BJ (cell line): ENCODE measurements around the gene CTCF. TPM values are rescaled to one million over a fixed set of nuclear protein-coding genes. Genes with fewer than 3 reads are reported as not detected.

Experiments
- CTCF ChIA-PET: fragments of 350-600 bp; formaldehyde crosslinking; extraction: SDS; loops from one replicate; lab custom pipeline; 2021; ENCODE audit warnings: antibody characterized with exemption, inconsistent platforms; lab: Yijun Ruan, JAX
- POLR2A ChIA-PET: fragments of 300-600 bp; sonication (Branson Sonifier 250); formaldehyde crosslinking; extraction: SDS; loops from one replicate; lab custom pipeline; 2021; ENCODE audit warnings: antibody characterized with exemption; lab: Charles Lee
- DNase-seq: peaks from one replicate; pipeline ENCODE4 v3.0.0-alpha.2; 2011; ENCODE audit warnings: low read depth
- H3K27me3 ChIP-seq: 2 replicates; pipeline ENCODE4 v1.6.0; 2011; ENCODE audit warnings: low read length; ENCODE audit not compliant: control insufficient read depth, insufficient read depth
- H3K36me3 ChIP-seq: 2 replicates; pipeline ENCODE4 v1.5.1; 2011; ENCODE audit warnings: low read length; ENCODE audit not compliant: control insufficient read depth, insufficient read depth
- H3K4me3 ChIP-seq: 2 replicates; pipeline ENCODE4 v1.5.1; 2011; ENCODE audit warnings: low read depth, mild to moderate bottlenecking, control low read depth, low read length
- CTCF ChIP-seq: IDR thresholded peaks from 2 replicates; pipeline ENCODE4 v1.5.1; 2011; ENCODE audit warnings: low read depth, mild to moderate bottlenecking, control low read depth, inconsistent platforms, low read length, moderate library complexity; ENCODE audit not compliant: insufficient read depth
- polyA plus RNA-seq: library from polyadenylated mRNA; depleted of rRNA; stranded (reverse); fragments of >200 nt; gene quantifications from 2 replicates; pipeline ENCODE4 v1.2.3, GENCODE V29; 2011

CTCF gene
- polyA plus RNA-seq, 1 experiment = 20.9 TPM

- no peaks in the 10 kb centered on the region for H3K27me3 ChIP-seq
- H3K4me3 ChIP-seq = no peak overlapping the region
- no peak for DNase-seq
- ChIA-PET POLR2A (interaction anchor here (0.6 kb wide), 1 partner anchor 24 kb away, joined by 5 read pairs; no protein-coding TSS in a partner anchor), CTCF (interaction anchor here (0.9 kb wide), 2 partner anchors 47 to 74 kb away, joined by 3 to 4 read pairs; no protein-coding TSS in a partner anchor)
- TF ChIP-seq CTCF = no peak
- no peaks in the 10 kb centered on the region; the same call in none of the 2 replicates for H3K36me3 ChIP-seq
These were observed 32.1 kb downstream of the CTCF start for GRCh38 chr16:67594256-67594915.

- Histone ChIP-seq H3K36me3 (no peaks in the 10 kb centered on the region; the same call in 1 of the 2 replicates), H3K27me3 (no peaks in the 10 kb centered on the region), H3K4me3 (no peak overlapping the region)
- ChIA-PET POLR2A (interaction anchor here (0.6 kb wide), 1 partner anchor 24 kb away, joined by 5 read pairs; no protein-coding TSS in a partner anchor), CTCF (interaction anchor here (0.9 kb wide), 2 partner anchors 48 to 74 kb away, joined by 3 to 4 read pairs; no protein-coding TSS in a partner anchor)
- no peak for DNase-seq
- TF ChIP-seq CTCF = no peak
These were observed 32.6 kb downstream of the CTCF start for GRCh38 chr16:67594956-67595355.

- Histone ChIP-seq H3K4me3 (no peak overlapping the region), H3K27me3 (no peaks in the 10 kb centered on the region), H3K36me3 (no peaks in the 10 kb centered on the region; the same call in 1 of the 2 replicates)
- ChIA-PET POLR2A (no interaction called here), CTCF (interaction anchor here (1.8 to 2.3 kb wide), 2 partner anchors 52 to 78 kb away, joined by 4 to 11 read pairs; no protein-coding TSS in a partner anchor)
- no peak for TF ChIP-seq CTCF
- no peak for DNase-seq
These were observed 36.2 kb downstream of the CTCF start for GRCh38 chr16:67598527-67598926.

DNA sequence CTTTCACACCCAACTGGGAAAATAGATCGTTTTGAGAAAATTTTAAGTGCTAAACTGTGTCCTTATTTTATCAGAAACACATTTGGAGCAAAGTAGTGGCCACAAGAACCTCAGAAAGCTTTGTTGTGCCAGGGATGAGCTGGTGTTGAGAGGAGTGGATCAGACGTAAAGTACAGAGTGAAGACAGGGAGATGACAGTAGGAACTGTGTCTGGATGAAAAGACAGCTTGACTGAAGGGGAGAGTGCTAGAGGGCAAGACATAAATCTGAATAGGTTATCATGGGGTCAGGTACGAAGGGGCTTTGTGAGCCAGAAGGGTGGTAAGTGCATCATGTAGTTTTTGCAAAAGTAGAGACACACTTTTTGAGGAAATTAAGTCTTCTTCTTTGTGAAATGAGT is 43.3 kb downstream of the CTCF start:
- ChIA-PET POLR2A (no interaction called here), CTCF (no interaction called here)
- Histone ChIP-seq H3K36me3 (no peaks in the 10 kb centered on the region), H3K27me3 (no peaks in the 10 kb centered on the region), H3K4me3 (no peak overlapping the region)
- no peak for DNase-seq
- TF ChIP-seq CTCF = no peak

DNA sequence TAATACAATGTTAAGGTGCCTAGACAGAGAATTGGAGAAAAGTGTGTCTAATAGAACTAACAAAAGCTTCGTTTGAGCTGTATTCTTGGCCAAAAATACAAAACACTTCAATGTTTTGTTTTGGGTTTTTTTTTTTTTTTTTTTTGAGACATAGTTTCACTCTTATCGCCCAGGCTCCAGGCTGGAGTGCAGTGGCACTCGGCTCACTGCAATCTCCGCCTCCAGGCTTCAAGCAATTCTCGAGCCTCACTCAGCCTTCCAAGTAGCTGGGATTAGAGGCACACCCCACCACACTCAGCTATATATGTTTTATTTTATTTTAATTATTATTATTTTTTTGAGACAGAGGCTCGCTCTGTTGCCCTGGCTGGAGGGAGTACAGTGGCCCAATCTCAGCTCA is 44.3 kb downstream of the CTCF start:
- Histone ChIP-seq H3K4me3 (no peak overlapping the region), H3K36me3 (peaks cover 2% of the 10 kb centered on the region; the same call in 1 of the 2 replicates), H3K27me3 (no peaks in the 10 kb centered on the region)
- no peak for TF ChIP-seq CTCF
- CTCF ChIA-PET = interaction anchor here (1.1 kb wide), 1 partner anchor 112 kb away, joined by 3 read pairs; no protein-coding TSS in a partner anchor
- POLR2A ChIA-PET = no interaction called here
- no peak for DNase-seq
